HepG2 (cell line): Measurements from ENCODE around the gene LCAT. TPM values are rescaled to one million over a fixed set of nuclear protein-coding genes. Genes with fewer than 3 reads are reported as not detected.
A peak's percentile ranks its signal among the peaks of the same experiment; 100 is the strongest.

Source experiments
- ATF7 ChIP-seq, 2 experiments: fragments of 450-650 bp in 1 of 2; sonication (generic) in 1 of 2; formaldehyde crosslinking in 1 of 2; IDR thresholded peaks; 2 replicates each; pipeline versions ENCODE4 v1.4.0 to v1.6.1; 2016 to 2020; ENCODE audit warnings: antibody characterized with exemption in 1 of 2, mild to moderate bottlenecking in 1 of 2, missing genetic modification reagents in 1 of 2
- ETV5 ChIP-seq: IDR thresholded peaks from 2 replicates; pipeline ENCODE4 v1.6.1; 2018; ENCODE audit warnings: missing biosample characterization, missing genetic modification reagents, inconsistent platforms, borderline replicate concordance
- FIP1L1 ChIP-seq: fragments of 200-400 bp; formaldehyde crosslinking; IDR thresholded peaks from 2 replicates; pipeline ENCODE4 v1.6.1; 2018; ENCODE audit warnings: low read depth, mild to moderate bottlenecking, low read length, moderate library complexity, borderline replicate concordance; ENCODE audit not compliant: insufficient read depth
- FOXA3 ChIP-seq: IDR thresholded peaks from 2 replicates; pipeline ENCODE4 v1.6.1; 2016; ENCODE audit warnings: missing genetic modification reagents, missing compliant biosample characterization
- HCFC1 ChIP-seq: fragments of 150-350 bp; IDR thresholded peaks from 2 replicates; pipeline ENCODE4 v1.6.1; 2014; ENCODE audit warnings: low read depth, low read length
- HNF4A ChIP-seq: sonication (generic); formaldehyde crosslinking; IDR thresholded peaks from 2 replicates; pipeline ENCODE4 v1.4.0; 2020; ENCODE audit warnings: missing genetic modification reagents
- KLF9 ChIP-seq: IDR thresholded peaks from 2 replicates; pipeline ENCODE4 v1.6.1; 2016; ENCODE audit warnings: low read depth
- MXD3 ChIP-seq: IDR thresholded peaks from 2 replicates; pipeline ENCODE4 v1.6.1; 2016; ENCODE audit warnings: mild to moderate bottlenecking, missing biosample characterization, missing genetic modification reagents
- NFIC ChIP-seq: IDR thresholded peaks from 2 replicates; pipeline ENCODE4 v1.6.1; 2012; ENCODE audit warnings: mild to moderate bottlenecking, low read length, inconsistent platforms
- NR1H2 ChIP-seq: sonication (generic); formaldehyde crosslinking; IDR thresholded peaks from 2 replicates; pipeline ENCODE4 v1.8.1; 2022; ENCODE audit warnings: low read depth, missing genetic modification reagents, borderline replicate concordance
- PHF20 ChIP-seq: sonication (generic); formaldehyde crosslinking; IDR thresholded peaks from 2 replicates; pipeline ENCODE4 v1.5.0; 2020; ENCODE audit warnings: mild to moderate bottlenecking, missing genetic modification reagents
- PHF8 ChIP-seq: sonication (generic); formaldehyde crosslinking; IDR thresholded peaks from 2 replicates; pipeline ENCODE4 v1.5.0; 2020; ENCODE audit warnings: missing genetic modification reagents
- RNF2 ChIP-seq: fragments of 450-650 bp; conservative IDR thresholded peaks from 2 replicates; pipeline ENCODE4 v1.6.1; 2016; ENCODE audit warnings: low read depth
- SIN3A ChIP-seq: IDR thresholded peaks from 2 replicates; pipeline ENCODE4 v1.6.1; 2011; ENCODE audit warnings: low read depth, mild to moderate bottlenecking, control low read depth, low read length, borderline replicate concordance
- SP1 ChIP-seq, 2 experiments: fragments of 450-650 bp in 1 of 2; sonication (generic) in 1 of 2; formaldehyde crosslinking in 1 of 2; IDR thresholded peaks; 2 replicates each; pipeline versions ENCODE4 v1.4.0 to v1.6.1; 2016 to 2020; ENCODE audit warnings: missing genetic modification reagents in 1 of 2
- TCF7L2 ChIP-seq: IDR thresholded peaks from 2 replicates; pipeline ENCODE4 v1.6.1; 2011; ENCODE audit warnings: mild to moderate bottlenecking, low read depth, low read length, moderate library complexity
- THAP7 ChIP-seq: sonication (generic); formaldehyde crosslinking; IDR thresholded peaks from 2 replicates; pipeline ENCODE4 v1.8.1; 2023; ENCODE audit warnings: mild to moderate bottlenecking, missing genetic modification reagents
- ZMAT5 ChIP-seq: sonication (generic); formaldehyde crosslinking; IDR thresholded peaks from 2 replicates; pipeline ENCODE4 v1.5.0; 2020; ENCODE audit warnings: mild to moderate bottlenecking, low read depth, missing genetic modification reagents, borderline replicate concordance
- ZNF362 ChIP-seq: sonication (generic); formaldehyde crosslinking; IDR thresholded peaks from 2 replicates; pipeline ENCODE4 v1.4.0; 2020; ENCODE audit warnings: missing genetic modification reagents, mild to moderate bottlenecking, borderline replicate concordance
- ZSCAN22 ChIP-seq: sonication (generic); formaldehyde crosslinking; IDR thresholded peaks from 2 replicates; pipeline ENCODE4 v1.4.0; 2020; ENCODE audit warnings: mild to moderate bottlenecking, missing genetic modification reagents
- polyA plus RNA-seq, 8 experiments: library from polyadenylated mRNA; depleted of rRNA in 3 of 8; stranded (reverse) in 7 of 8; unstranded in 1 of 8; fragments of >200 nt; fragmentation: Illumina TruSeq in 4 of 8; extraction: Trizol in 4 of 8; gene quantifications; 2 replicates each; pipeline versions ENCODE4 v1.2.1 to v1.2.3, GENCODE V29; 2011 to 2016; ENCODE audit warnings: low read depth in 4 of 8, missing spikeins in 1 of 8, mixed read lengths in 1 of 8; ENCODE audit not compliant: insufficient read depth in 1 of 8
- total RNA-seq, 5 experiments: library from RNA; depleted of rRNA; stranded (reverse); fragments of >200 nt; fragmentation: Illumina TruSeq; extraction: Trizol; gene quantifications; 2 replicates each; pipeline ENCODE4 v1.2.3, GENCODE V29; 2016; ENCODE audit warnings: low read depth in 1 of 5
- TF ChIP-seq, protein P1 (sequence below): IDR thresholded peaks from 2 replicates; pipeline ENCODE4 v1.6.1; 2016; ENCODE audit warnings: low read depth, missing genetic modification reagents, missing compliant biosample characterization

Gene LCAT
- total and polyA plus RNA-seq, 2 of the 13 experiments (the other 11 are each of a cell fraction or from before 2014, with no cell fraction given): 36.1 to 38.9 TPM

- TF ChIP-seq ATF7 (IDR thresholded peaks at IDR 0.05): no peak
- peak; percentile 71 for TF ChIP-seq ATF7 (CRISPR knock-in tag; IDR thresholded peaks at IDR 0.05)
- 0 out of 2 replicates have a peak, but pooled peaks have one; percentile 55 for TF ChIP-seq THAP7
- no peak for TF ChIP-seq SP1 (IDR thresholded peaks at IDR 0.05)
- peak; percentile 61; the same call in 1 of the 2 replicates for TF ChIP-seq SP1 (CRISPR knock-in tag; IDR thresholded peaks at IDR 0.05)
- TF ChIP-seq RNF2: 0 out of 2 replicates have a peak, but pooled peaks have one; percentile 33
- peak; percentile 98 for TF ChIP-seq SIN3A
- TF ChIP-seq, protein P1, sequence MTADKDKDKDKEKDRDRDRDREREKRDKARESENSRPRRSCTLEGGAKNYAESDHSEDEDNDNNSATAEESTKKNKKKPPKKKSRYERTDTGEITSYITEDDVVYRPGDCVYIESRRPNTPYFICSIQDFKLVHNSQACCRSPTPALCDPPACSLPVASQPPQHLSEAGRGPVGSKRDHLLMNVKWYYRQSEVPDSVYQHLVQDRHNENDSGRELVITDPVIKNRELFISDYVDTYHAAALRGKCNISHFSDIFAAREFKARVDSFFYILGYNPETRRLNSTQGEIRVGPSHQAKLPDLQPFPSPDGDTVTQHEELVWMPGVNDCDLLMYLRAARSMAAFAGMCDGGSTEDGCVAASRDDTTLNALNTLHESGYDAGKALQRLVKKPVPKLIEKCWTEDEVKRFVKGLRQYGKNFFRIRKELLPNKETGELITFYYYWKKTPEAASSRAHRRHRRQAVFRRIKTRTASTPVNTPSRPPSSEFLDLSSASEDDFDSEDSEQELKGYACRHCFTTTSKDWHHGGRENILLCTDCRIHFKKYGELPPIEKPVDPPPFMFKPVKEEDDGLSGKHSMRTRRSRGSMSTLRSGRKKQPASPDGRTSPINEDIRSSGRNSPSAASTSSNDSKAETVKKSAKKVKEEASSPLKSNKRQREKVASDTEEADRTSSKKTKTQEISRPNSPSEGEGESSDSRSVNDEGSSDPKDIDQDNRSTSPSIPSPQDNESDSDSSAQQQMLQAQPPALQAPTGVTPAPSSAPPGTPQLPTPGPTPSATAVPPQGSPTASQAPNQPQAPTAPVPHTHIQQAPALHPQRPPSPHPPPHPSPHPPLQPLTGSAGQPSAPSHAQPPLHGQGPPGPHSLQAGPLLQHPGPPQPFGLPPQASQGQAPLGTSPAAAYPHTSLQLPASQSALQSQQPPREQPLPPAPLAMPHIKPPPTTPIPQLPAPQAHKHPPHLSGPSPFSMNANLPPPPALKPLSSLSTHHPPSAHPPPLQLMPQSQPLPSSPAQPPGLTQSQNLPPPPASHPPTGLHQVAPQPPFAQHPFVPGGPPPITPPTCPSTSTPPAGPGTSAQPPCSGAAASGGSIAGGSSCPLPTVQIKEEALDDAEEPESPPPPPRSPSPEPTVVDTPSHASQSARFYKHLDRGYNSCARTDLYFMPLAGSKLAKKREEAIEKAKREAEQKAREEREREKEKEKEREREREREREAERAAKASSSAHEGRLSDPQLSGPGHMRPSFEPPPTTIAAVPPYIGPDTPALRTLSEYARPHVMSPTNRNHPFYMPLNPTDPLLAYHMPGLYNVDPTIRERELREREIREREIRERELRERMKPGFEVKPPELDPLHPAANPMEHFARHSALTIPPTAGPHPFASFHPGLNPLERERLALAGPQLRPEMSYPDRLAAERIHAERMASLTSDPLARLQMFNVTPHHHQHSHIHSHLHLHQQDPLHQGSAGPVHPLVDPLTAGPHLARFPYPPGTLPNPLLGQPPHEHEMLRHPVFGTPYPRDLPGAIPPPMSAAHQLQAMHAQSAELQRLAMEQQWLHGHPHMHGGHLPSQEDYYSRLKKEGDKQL (CRISPR knock-in tag): peak; percentile 16; the same call in 1 of the 2 replicates
- TF ChIP-seq ETV5 (CRISPR knock-in tag): peak; percentile 76
- TF ChIP-seq TCF7L2: no peak
- TF ChIP-seq NFIC: no peak
- peak; percentile 65; the same call in 1 of the 2 replicates for TF ChIP-seq ZNF362 (CRISPR knock-in tag)
- peak; percentile 88; the same call in 1 of the 2 replicates for TF ChIP-seq NR1H2 (CRISPR knock-in tag)
- no peak; the same call in 1 of the 2 replicates for TF ChIP-seq ZSCAN22
- peak; percentile 79 for TF ChIP-seq PHF20 (CRISPR knock-in tag)
- TF ChIP-seq FIP1L1: no peak
- peak; percentile 90 for TF ChIP-seq PHF8
- TF ChIP-seq FOXA3 (CRISPR knock-in tag): peak; percentile 61
- peak; percentile 98 for TF ChIP-seq MXD3 (CRISPR knock-in tag)
- TF ChIP-seq ZMAT5 (CRISPR knock-in tag): no peak; the same call in 1 of the 2 replicates
- peak; percentile 48; the same call in 1 of the 2 replicates for TF ChIP-seq HCFC1
- peak; percentile 92 for TF ChIP-seq KLF9
- peak; percentile 55 for TF ChIP-seq HNF4A (CRISPR knock-in tag)
These were observed 8.4 kb downstream of the LCAT start (continued) for GRCh38 chr16:67935402-67936123.
